Chondrocyte (in vitro differentiated cells): ENCODE results near the gene CELF2. TPM values are rescaled to one million over a fixed set of nuclear protein-coding genes. Genes with fewer than 3 reads are reported as not detected.

Experiments used
- DNase-seq: peaks from one replicate; pipeline ENCODE4 v3.0.0; 2021; ENCODE audit warnings: mixed read lengths, low spot score
- H3K27ac Mint-ChIP-seq: one replicate; pipeline ENCODE4 v1.8.0; 2021; ENCODE audit warnings: mild to moderate bottlenecking, moderate library complexity, mixed read lengths; ENCODE audit not compliant: unreplicated experiment
- H3K27me3 Mint-ChIP-seq: 2 replicates; pipeline ENCODE4 v1.8.0; 2021; ENCODE audit warnings: low read depth, mixed read lengths
- H3K36me3 Mint-ChIP-seq: 2 replicates; pipeline ENCODE4 v1.8.0; 2021; ENCODE audit warnings: low read depth, mixed read lengths
- H3K4me1 Mint-ChIP-seq: 2 replicates; pipeline ENCODE4 v1.8.0; 2021; ENCODE audit warnings: low read depth, mild to moderate bottlenecking, mixed read lengths
- H3K4me3 Mint-ChIP-seq: one replicate; pipeline ENCODE4 v1.8.0; 2021; ENCODE audit warnings: mild to moderate bottlenecking, moderate library complexity, mixed read lengths; ENCODE audit not compliant: unreplicated experiment
- H3K9me3 Mint-ChIP-seq: 2 replicates; pipeline ENCODE4 v1.8.0; 2021; ENCODE audit warnings: low read depth, mixed read lengths
- CTCF ChIP-seq: fragments of 200-600 bp; sonication (generic); IDR thresholded peaks from 2 replicates; pipeline ENCODE4 v1.5.0; 2021; ENCODE audit warnings: antibody characterized with exemption, mild to moderate bottlenecking, moderate library complexity
- total RNA-seq: library from RNA; stranded (reverse); gene quantifications from 3 replicates; pipeline ENCODE4 v1.2.1, GENCODE V29; 2021

The CELF2 gene
- total RNA-seq, 1 donor from 2014 or later = 44.3 TPM

GRCh38 chr10:11082526-11082925 lies 64.9 kb downstream of the CELF2 start:
- DNase-seq = no peak
- no peak for TF ChIP-seq CTCF
- peaks cover 7% of the 10 kb centered on the region for H3K4me1 Mint-ChIP-seq
- no peak overlapping the region for H3K27ac Mint-ChIP-seq
- no peak overlapping the region for H3K4me3 Mint-ChIP-seq
- no peaks in the 10 kb centered on the region for H3K9me3 Mint-ChIP-seq
- no peaks in the 10 kb centered on the region for H3K36me3 Mint-ChIP-seq
- H3K27me3 Mint-ChIP-seq = no peaks in the 10 kb centered on the region

- Mint-ChIP-seq H3K4me3 (no peak overlapping the region), H3K36me3 (no peaks in the 10 kb centered on the region), H3K27me3 (no peaks in the 10 kb centered on the region), H3K27ac (no peak overlapping the region), H3K4me1 (peaks cover 7% of the 10 kb centered on the region), H3K9me3 (no peaks in the 10 kb centered on the region)
- TF ChIP-seq CTCF = no peak
- no peak for DNase-seq
These were observed 65.4 kb downstream of the CELF2 start for GRCh38 chr10:11083051-11083450.

- no peak for DNase-seq
- Mint-ChIP-seq H3K4me3 (no peak overlapping the region), H3K9me3 (no peaks in the 10 kb centered on the region), H3K27ac (no peak overlapping the region), H3K4me1 (peaks cover 7% of the 10 kb centered on the region), H3K36me3 (no peaks in the 10 kb centered on the region), H3K27me3 (no peaks in the 10 kb centered on the region)
- TF ChIP-seq CTCF = no peak
These were observed 67.9 kb downstream of the CELF2 start for GRCh38 chr10:11085545-11085944.

GRCh38 chr10:11086177-11086840 lies 68.6 kb downstream of the CELF2 start:
- no peaks in the 10 kb centered on the region for H3K36me3 Mint-ChIP-seq
- TF ChIP-seq CTCF = no peak
- no peaks in the 10 kb centered on the region for H3K9me3 Mint-ChIP-seq

GRCh38 chr10:11087372-11087771 lies 69.7 kb downstream of the CELF2 start:
- DNase-seq = no peak
- H3K27me3 Mint-ChIP-seq = no peaks in the 10 kb centered on the region
- no peak overlapping the region for H3K27ac Mint-ChIP-seq
- no peaks in the 10 kb centered on the region for H3K36me3 Mint-ChIP-seq
- H3K4me1 Mint-ChIP-seq = peaks cover 6% of the 10 kb centered on the region
- no peaks in the 10 kb centered on the region for H3K9me3 Mint-ChIP-seq
- TF ChIP-seq CTCF = no peak
- no peak overlapping the region for H3K4me3 Mint-ChIP-seq

More at GRCh38 chr10:11086177-11086840, 68.6 kb downstream of the CELF2 start:
- DNase-seq = no peak
- Mint-ChIP-seq H3K4me3 (no peak overlapping the region), H3K27ac (no peak overlapping the region), H3K27me3 (no peaks in the 10 kb centered on the region), H3K4me1 (peaks cover 7% of the 10 kb centered on the region)
